GM19025 (cell line): Measurements from ENCODE around the gene FOXK1.
"Not testable (repeated sequence)": the region's sequence is repeated elsewhere in the genome, so short reads cannot be mapped to it uniquely, and the experiment has no call there.

Experiments
- ATAC-seq: cut with Tn5 transposase; IDR thresholded peaks from one replicate; pipeline ENCODE4 v1.9.1; 2021; ENCODE audit warnings: mild to moderate bottlenecking, low read depth, moderate library complexity; ENCODE audit not compliant: unreplicated experiment

Gene FOXK1

GRCh38 chr7:4781366-4782069 is 99.4 kb downstream of the FOXK1 start:
- ATAC-seq = no peak

GRCh38 chr7:4782333-4783291 is 100.5 kb downstream of the FOXK1 start:
- ATAC-seq = no peak

- no peak for ATAC-seq
Observed at GRCh38 chr7:4783292-4783652, 101.2 kb downstream of the FOXK1 start.

GRCh38 chr7:4783762-4784351 is 101.8 kb downstream of the FOXK1 start:
- ATAC-seq = no peak

GRCh38 chr7:4784799-4785198 is 102.7 kb downstream of the FOXK1 start:
- ATAC-seq = no peak

GRCh38 chr7:4785371-4785770 is 103.3 kb downstream of the FOXK1 start:
- ATAC-seq = no peak

- no peak for ATAC-seq
Observed at GRCh38 chr7:4786015-4786414, 103.9 kb downstream of the FOXK1 start.

GRCh38 chr7:4787541-4787940 is 105.4 kb downstream of the FOXK1 start:
- no peak for ATAC-seq

- ATAC-seq = no peak
Observed at GRCh38 chr7:4787947-4788626, 106.0 kb downstream of the FOXK1 start.

GRCh38 chr7:4788627-4789189 is 106.6 kb downstream of the FOXK1 start:
- ATAC-seq = no peak

- no peak for ATAC-seq
Observed at GRCh38 chr7:4789194-4790077, 107.3 kb downstream of the FOXK1 start.

- no peak for ATAC-seq
Observed at GRCh38 chr7:4790078-4790465, 108.0 kb downstream of the FOXK1 start.

GRCh38 chr7:4790516-4790991 is 108.5 kb downstream of the FOXK1 start:
- ATAC-seq = no peak

- ATAC-seq = no peak
Observed at GRCh38 chr7:4791101-4791737, 109.1 kb downstream of the FOXK1 start.

- no peak for ATAC-seq
Observed at GRCh38 chr7:4791738-4792536, 109.8 kb downstream of the FOXK1 start.

- ATAC-seq = no peak
Observed at GRCh38 chr7:4792537-4793126, 110.5 kb downstream of the FOXK1 start.

- ATAC-seq = not testable (repeated sequence)
Observed at GRCh38 chr7:4793385-4793993, 111.4 kb downstream of the FOXK1 start.
